Choroid plexus epithelial cell (primary cell): ENCODE data around the gene TRANK1.
"Not testable (repeated sequence)": the region's sequence is repeated elsewhere in the genome, so short reads cannot be mapped to it uniquely, and the experiment has no call there.

Experiments used
- DNase-seq: peaks from one replicate; pipeline ENCODE4 v3.0.0-alpha.2; 2010; ENCODE audit warnings: low read depth
- H3K4me3 ChIP-seq: 2 replicates; pipeline ENCODE4 v1.5.1; 2011; ENCODE audit warnings: low read depth, mild to moderate bottlenecking, control low read depth, low read length, moderate library complexity
- CTCF ChIP-seq: conservative IDR thresholded peaks from 2 replicates; pipeline ENCODE4 v1.5.1; 2011; ENCODE audit warnings: low read depth, mild to moderate bottlenecking, control low read depth, inconsistent platforms, low read length, moderate library complexity

TRANK1 gene

GRCh38 chr3:36942638-36943248 is 2.1 kb downstream of the TRANK1 start:
- no peak for DNase-seq
- no peak for TF ChIP-seq CTCF
- no peak overlapping the region for H3K4me3 ChIP-seq

- no peak overlapping the region for H3K4me3 ChIP-seq
- DNase-seq = no peak
- TF ChIP-seq CTCF = no peak
Observed at GRCh38 chr3:36941658-36942057, 3.2 kb downstream of the TRANK1 start.

GRCh38 chr3:36941162-36941561 is 3.7 kb downstream of the TRANK1 start:
- no peak for TF ChIP-seq CTCF
- H3K4me3 ChIP-seq = no peak overlapping the region
- no peak for DNase-seq

- TF ChIP-seq CTCF = no peak
- no peak for DNase-seq
- H3K4me3 ChIP-seq = no peak overlapping the region
Observed at GRCh38 chr3:36937492-36937891, 7.4 kb downstream of the TRANK1 start.

GRCh38 chr3:36933540-36934296 is 11.1 kb downstream of the TRANK1 start:
- no peak for DNase-seq
- no peak overlapping the region for H3K4me3 ChIP-seq
- no peak for TF ChIP-seq CTCF

GRCh38 chr3:36931424-36931823 is 13.4 kb downstream of the TRANK1 start:
- DNase-seq, H3K4me3 ChIP-seq: not testable (repeated sequence)

GRCh38 chr3:36928220-36928619 is 16.6 kb downstream of the TRANK1 start:
- no peak for DNase-seq
- TF ChIP-seq CTCF = no peak
- no peak overlapping the region for H3K4me3 ChIP-seq
